Endothelial cell of umbilical vein (primary cell): ENCODE results near the gene LAMTOR5. TPM values are rescaled to one million over a fixed set of nuclear protein-coding genes. Genes with fewer than 3 reads are reported as not detected.
"Not testable (repeated sequence)": the region's sequence is repeated elsewhere in the genome, so short reads cannot be mapped to it uniquely, and the experiment has no call there.

Experiments used
- BruUV-seq: library from RNA; stranded (reverse); fragments of 400-500 nt; replicated peaks from 2 replicates; lab custom pipeline; 2021; lab: Mats Ljungman, UMichigan
- CTCF ChIA-PET: fragments of 300-600, 350-600 bp; sonication (Branson Sonifier 250); formaldehyde crosslinking; loops from one replicate; lab custom pipeline; 2021; ENCODE audit warnings: antibody characterized with exemption, inconsistent platforms; lab: Charles Lee
- POLR2A ChIA-PET: fragments of 300-600, 350-600 bp; sonication (Branson Sonifier 250); formaldehyde crosslinking; loops from one replicate; lab custom pipeline; 2021; ENCODE audit warnings: antibody characterized with exemption, inconsistent platforms; lab: Charles Lee
- DNase-seq: peaks from one replicate; pipeline ENCODE4 v3.0.0-alpha.2; 2011; ENCODE audit warnings: low read depth, low spot score
- FAIRE-seq: peaks from 2 replicates; lab custom pipeline; 2011; peaks lifted over from hg19 to GRCh38; lab: Jason Lieb, UNC
- H2AFZ ChIP-seq: 2 replicates; pipeline ENCODE4 v1.6.0; 2012; ENCODE audit warnings: low read depth, low read length, control low read depth, inconsistent platforms
- H3K27ac ChIP-seq: 2 replicates; pipeline ENCODE4 v1.5.1; 2011; ENCODE audit warnings: low read depth, mild to moderate bottlenecking, control low read depth, low read length, moderate library complexity; ENCODE audit not compliant: insufficient read depth
- H3K27me3 ChIP-seq, 2 experiments: 2 replicates each; pipeline versions ENCODE4 v1.6.0 to v1.6.1; 2011; ENCODE audit warnings: low read length in 2 of 2, mixed read lengths in 1 of 2; ENCODE audit not compliant: control insufficient read depth in 2 of 2, insufficient read depth in 2 of 2
- H3K36me3 ChIP-seq, 2 experiments: 2 replicates in 1 of 2; 3 replicates in 1 of 2; pipeline ENCODE4 v1.5.1; 2011; ENCODE audit warnings: low read length in 2 of 2, mild to moderate bottlenecking in 1 of 2, moderate library complexity in 1 of 2; ENCODE audit not compliant: control insufficient read depth in 2 of 2, insufficient read depth in 2 of 2; ENCODE audit errors: extremely low read depth in 1 of 2
- H3K4me1 ChIP-seq: 3 replicates; pipeline ENCODE4 v1.5.1; 2011; ENCODE audit warnings: mild to moderate bottlenecking, low read length; ENCODE audit not compliant: control insufficient read depth, insufficient read depth; ENCODE audit errors: extremely low read depth
- H3K4me2 ChIP-seq: 2 replicates; pipeline ENCODE4 v1.6.1; 2011; ENCODE audit warnings: low read length, control low read depth, mixed read lengths; ENCODE audit not compliant: insufficient read depth
- H3K4me3 ChIP-seq, 3 experiments: fragments of 200-600 bp in 1 of 3; sonication (generic), shearing (Covaris generic) in 1 of 3; replicated peaks in 1 of 3; 2 replicates each; pipeline ENCODE4 v1.5.1; 2011 to 2016; ENCODE audit warnings: control low read depth in 3 of 3, low read length in 3 of 3, mild to moderate bottlenecking in 2 of 3, inconsistent platforms in 1 of 3, low read depth in 1 of 3, moderate library complexity in 1 of 3; ENCODE audit not compliant: insufficient read depth in 1 of 3
- H3K79me2 ChIP-seq: 2 replicates; pipeline ENCODE4 v1.6.0; 2012; ENCODE audit warnings: low read length, inconsistent platforms; ENCODE audit not compliant: control insufficient read depth, insufficient read depth
- H3K9ac ChIP-seq: replicated peaks from 2 replicates; pipeline ENCODE3; 2011; ENCODE audit warnings: low read length, control low read depth; ENCODE audit not compliant: insufficient read depth; ENCODE audit errors: extremely low read depth
- H3K9me1 ChIP-seq: replicated peaks from 3 replicates; pipeline ENCODE4 v1.6.0; 2011; ENCODE audit warnings: mild to moderate bottlenecking, low read length; ENCODE audit not compliant: control insufficient read depth, insufficient read depth; ENCODE audit errors: extremely low read depth
- H3K9me3 ChIP-seq: replicated peaks from 2 replicates; pipeline ENCODE4 v1.5.1; 2012; ENCODE audit warnings: low read length, inconsistent platforms; ENCODE audit not compliant: control insufficient read depth, insufficient read depth
- H4K20me1 ChIP-seq: replicated peaks from 2 replicates; pipeline ENCODE3; 2011; ENCODE audit warnings: mild to moderate bottlenecking, low read length; ENCODE audit not compliant: control insufficient read depth, insufficient read depth; ENCODE audit errors: extremely low read depth
- EZH2 ChIP-seq: IDR thresholded peaks from 2 replicates; pipeline ENCODE4 v1.6.1; 2012; ENCODE audit warnings: borderline replicate concordance, low read depth, mild to moderate bottlenecking, moderate library complexity, low read length, inconsistent platforms; ENCODE audit not compliant: severe bottlenecking
- GATA2 ChIP-seq: IDR thresholded peaks from 2 replicates; pipeline ENCODE4 v1.7.0; 2011; ENCODE audit warnings: low read depth, mild to moderate bottlenecking, moderate library complexity, mixed read lengths, low read length; ENCODE audit not compliant: insufficient read length, insufficient read depth
- JUN ChIP-seq: IDR thresholded peaks from 2 replicates; pipeline ENCODE4 v1.6.1; 2011; ENCODE audit warnings: borderline replicate concordance, low read depth; ENCODE audit not compliant: insufficient read length, insufficient read depth
- MYC ChIP-seq: IDR thresholded peaks from one replicate; pipeline ENCODE4 v1.6.1; 2011; ENCODE audit warnings: mild to moderate bottlenecking, low read depth, low read length
- POLR2A ChIP-seq: IDR thresholded peaks from 2 replicates; pipeline ENCODE4 v1.6.1; 2012; ENCODE audit warnings: low read depth, mild to moderate bottlenecking, control low read depth, low read length
- dilution Hi-C: fragments of 300-500 bp; cut with MboI; formaldehyde crosslinking; loops from one replicate; pipeline ENCODE4 v1.15.0; 2019; ENCODE audit warnings: low sequenced_read_pairs; ENCODE audit not compliant: extremely low pct_ligation_motif_present
- intact Hi-C: fragments of 100-400 bp; cut with micrococcal nuclease; formaldehyde crosslinking; loops from one replicate; pipeline ENCODE4 v1.10.0; 2022
- polyA plus RNA-seq, 4 experiments: library from polyadenylated mRNA; depleted of rRNA in 3 of 4; stranded (reverse) in 3 of 4; unstranded in 1 of 4; fragments of >200 nt; gene quantifications; 2 replicates each; pipeline versions ENCODE4 v1.2.1 to v1.2.3, GENCODE V29; 2011 to 2012; ENCODE audit warnings: missing spikeins in 1 of 4
- total RNA-seq: library from RNA; stranded (reverse); gene quantifications from 2 replicates; pipeline ENCODE4 v1.2.3, GENCODE V29; 2021

The LAMTOR5 gene
- total and polyA plus RNA-seq, 2 donors (not counting 3 experiments of a cell fraction or from before 2014, with no cell fraction given), result 150 to 503 TPM

- DNase-seq, BruUV-seq, H2AFZ ChIP-seq, POLR2A ChIA-PET, H3K4me1 ChIP-seq, intact Hi-C loops, H3K27ac ChIP-seq, H3K4me2 ChIP-seq, H3K79me2 ChIP-seq, dilution Hi-C loops, H4K20me1 ChIP-seq, H3K9ac ChIP-seq, H3K9me1 ChIP-seq, H3K4me3 ChIP-seq, H3K36me3 ChIP-seq, FAIRE-seq, H3K9me3 ChIP-seq: not testable (repeated sequence)
- CTCF ChIA-PET, result interaction anchor here (1.4 kb wide), 1 partner anchor 20 kb away, joined by 4 read pairs; no protein-coding TSS in a partner anchor
- H3K27me3 ChIP-seq, result peaks cover 9 to 11% of the 10 kb centered on the region in 2 experiments
These were observed 32.4 kb upstream of the LAMTOR5 start for GRCh38 chr1:110439873-110440272.

GRCh38 chr1:110438893-110439292, 31.4 kb upstream of the LAMTOR5 start:
- DNase-seq (peak; percentile 5), FAIRE-seq (no peak)
- Histone ChIP-seq H3K36me3 (no peaks in the 10 kb centered on the region), H4K20me1 (no peaks in the 10 kb centered on the region), H3K27me3 (peaks cover 9 to 12% of the 10 kb centered on the region in 2 experiments), H3K9ac (no peak overlapping the region), H3K4me2 (no peak overlapping the region), H3K27ac (no peak overlapping the region), H3K9me1 (no peaks in the 10 kb centered on the region), H3K4me1 (no peaks in the 10 kb centered on the region), H3K4me3 (no peak overlapping the region), H2AFZ (no peak overlapping the region), H3K79me2 (no peaks in the 10 kb centered on the region), H3K9me3 (no peaks in the 10 kb centered on the region)
- no TSS peak for BruUV-seq
- ChIA-PET POLR2A (no interaction called here), CTCF (interaction anchor here (0.8 to 3.1 kb wide), 5 partner anchors 16 to 242 kb away, joined by 3 to 16 read pairs (median 5); no protein-coding TSS in a partner anchor)
- dilution Hi-C loops, result no loop called here
- TF ChIP-seq JUN (no peak), MYC (no peak), POLR2A (no peak), EZH2 (no peak), GATA2 (no peak)
- intact Hi-C loops, result no loop called here

- H3K36me3 ChIP-seq, H3K79me2 ChIP-seq, H3K9ac ChIP-seq, FAIRE-seq, H3K27ac ChIP-seq, H3K4me3 ChIP-seq, H4K20me1 ChIP-seq, H3K9me1 ChIP-seq, intact Hi-C loops, DNase-seq, H3K4me1 ChIP-seq, H3K4me2 ChIP-seq, BruUV-seq, dilution Hi-C loops, POLR2A ChIA-PET, H2AFZ ChIP-seq, H3K9me3 ChIP-seq: not testable (repeated sequence)
- CTCF ChIA-PET, result interaction anchor here (0.9 to 3.1 kb wide), 6 partner anchors 17 to 241 kb away, joined by 3 to 16 read pairs (median 3); no protein-coding TSS in a partner anchor
- H3K27me3 ChIP-seq, result peaks cover 9 to 11% of the 10 kb centered on the region in 2 experiments
These were observed 30.3 kb upstream of the LAMTOR5 start for GRCh38 chr1:110437645-110438299.
